ENCODE measurements around the gene NFATC2IP.

DNA sequence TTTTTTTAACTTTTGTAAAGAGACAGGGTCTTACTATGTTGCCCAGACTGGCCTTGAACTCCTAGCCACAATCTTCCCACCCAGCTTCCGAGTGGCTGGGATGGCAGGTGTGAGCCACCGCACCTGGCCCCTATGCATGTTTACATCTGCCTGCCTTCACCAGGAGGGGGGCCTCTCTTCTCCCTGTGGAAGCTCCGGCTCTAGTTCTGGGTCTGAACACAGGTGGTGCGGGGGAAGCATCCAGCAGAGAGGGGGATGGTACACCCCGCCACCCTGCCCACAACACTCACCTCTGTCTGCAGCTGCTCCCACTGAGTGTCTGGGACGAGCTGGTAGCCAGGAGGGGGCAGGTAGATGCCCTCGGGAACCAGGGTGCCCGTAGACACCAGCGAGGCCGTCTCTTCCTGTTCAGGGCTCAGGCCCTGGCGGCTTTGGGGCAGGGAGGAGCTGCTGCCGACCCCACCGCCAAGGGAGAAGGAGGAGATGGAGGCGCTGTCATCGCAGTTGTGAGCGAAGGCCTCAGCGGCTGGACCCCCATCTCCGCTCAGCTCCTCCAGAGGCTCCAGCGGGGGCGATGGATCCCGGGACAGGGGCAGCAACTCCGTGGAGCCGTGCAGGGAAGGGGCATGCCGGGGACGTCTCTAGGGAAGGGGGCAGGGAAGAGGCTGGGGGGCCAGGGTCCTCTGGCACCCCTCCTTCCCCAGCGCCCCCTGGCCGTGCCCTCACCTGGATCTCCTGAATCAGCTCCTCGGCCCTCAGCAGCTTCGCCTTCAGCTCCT, 36.6 kb upstream of the NFATC2IP start:
- TF ChIP-seq HDAC2 (IDR thresholded peaks at IDR 0.05) (no peak), GATA3 (IDR thresholded peaks at IDR 0.05; ENCODE audit: borderline replicate concordance) (no peak), POLR2A (IDR thresholded peaks at IDR 0.05; ENCODE audit: low read length) (no peak), RFX5 (IDR thresholded peaks at IDR 0.05) (no peak), EP300 (IDR thresholded peaks at IDR 0.05) (no peak), RCOR1 (IDR thresholded peaks at IDR 0.05; ENCODE audit: low read depth, low read length) (no peak), CHD2 (IDR thresholded peaks at IDR 0.05; ENCODE audit: low read length, partially characterized antibody) (no peak)
- TF ChIP-seq, protein P1, sequence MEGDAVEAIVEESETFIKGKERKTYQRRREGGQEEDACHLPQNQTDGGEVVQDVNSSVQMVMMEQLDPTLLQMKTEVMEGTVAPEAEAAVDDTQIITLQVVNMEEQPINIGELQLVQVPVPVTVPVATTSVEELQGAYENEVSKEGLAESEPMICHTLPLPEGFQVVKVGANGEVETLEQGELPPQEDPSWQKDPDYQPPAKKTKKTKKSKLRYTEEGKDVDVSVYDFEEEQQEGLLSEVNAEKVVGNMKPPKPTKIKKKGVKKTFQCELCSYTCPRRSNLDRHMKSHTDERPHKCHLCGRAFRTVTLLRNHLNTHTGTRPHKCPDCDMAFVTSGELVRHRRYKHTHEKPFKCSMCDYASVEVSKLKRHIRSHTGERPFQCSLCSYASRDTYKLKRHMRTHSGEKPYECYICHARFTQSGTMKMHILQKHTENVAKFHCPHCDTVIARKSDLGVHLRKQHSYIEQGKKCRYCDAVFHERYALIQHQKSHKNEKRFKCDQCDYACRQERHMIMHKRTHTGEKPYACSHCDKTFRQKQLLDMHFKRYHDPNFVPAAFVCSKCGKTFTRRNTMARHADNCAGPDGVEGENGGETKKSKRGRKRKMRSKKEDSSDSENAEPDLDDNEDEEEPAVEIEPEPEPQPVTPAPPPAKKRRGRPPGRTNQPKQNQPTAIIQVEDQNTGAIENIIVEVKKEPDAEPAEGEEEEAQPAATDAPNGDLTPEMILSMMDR (IDR thresholded peaks at IDR 0.05), result no peak
- TF ChIP-seq, protein P2, sequence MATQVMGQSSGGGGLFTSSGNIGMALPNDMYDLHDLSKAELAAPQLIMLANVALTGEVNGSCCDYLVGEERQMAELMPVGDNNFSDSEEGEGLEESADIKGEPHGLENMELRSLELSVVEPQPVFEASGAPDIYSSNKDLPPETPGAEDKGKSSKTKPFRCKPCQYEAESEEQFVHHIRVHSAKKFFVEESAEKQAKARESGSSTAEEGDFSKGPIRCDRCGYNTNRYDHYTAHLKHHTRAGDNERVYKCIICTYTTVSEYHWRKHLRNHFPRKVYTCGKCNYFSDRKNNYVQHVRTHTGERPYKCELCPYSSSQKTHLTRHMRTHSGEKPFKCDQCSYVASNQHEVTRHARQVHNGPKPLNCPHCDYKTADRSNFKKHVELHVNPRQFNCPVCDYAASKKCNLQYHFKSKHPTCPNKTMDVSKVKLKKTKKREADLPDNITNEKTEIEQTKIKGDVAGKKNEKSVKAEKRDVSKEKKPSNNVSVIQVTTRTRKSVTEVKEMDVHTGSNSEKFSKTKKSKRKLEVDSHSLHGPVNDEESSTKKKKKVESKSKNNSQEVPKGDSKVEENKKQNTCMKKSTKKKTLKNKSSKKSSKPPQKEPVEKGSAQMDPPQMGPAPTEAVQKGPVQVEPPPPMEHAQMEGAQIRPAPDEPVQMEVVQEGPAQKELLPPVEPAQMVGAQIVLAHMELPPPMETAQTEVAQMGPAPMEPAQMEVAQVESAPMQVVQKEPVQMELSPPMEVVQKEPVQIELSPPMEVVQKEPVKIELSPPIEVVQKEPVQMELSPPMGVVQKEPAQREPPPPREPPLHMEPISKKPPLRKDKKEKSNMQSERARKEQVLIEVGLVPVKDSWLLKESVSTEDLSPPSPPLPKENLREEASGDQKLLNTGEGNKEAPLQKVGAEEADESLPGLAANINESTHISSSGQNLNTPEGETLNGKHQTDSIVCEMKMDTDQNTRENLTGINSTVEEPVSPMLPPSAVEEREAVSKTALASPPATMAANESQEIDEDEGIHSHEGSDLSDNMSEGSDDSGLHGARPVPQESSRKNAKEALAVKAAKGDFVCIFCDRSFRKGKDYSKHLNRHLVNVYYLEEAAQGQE (IDR thresholded peaks at IDR 0.05), result no peak
- TF ChIP-seq, protein P3, sequence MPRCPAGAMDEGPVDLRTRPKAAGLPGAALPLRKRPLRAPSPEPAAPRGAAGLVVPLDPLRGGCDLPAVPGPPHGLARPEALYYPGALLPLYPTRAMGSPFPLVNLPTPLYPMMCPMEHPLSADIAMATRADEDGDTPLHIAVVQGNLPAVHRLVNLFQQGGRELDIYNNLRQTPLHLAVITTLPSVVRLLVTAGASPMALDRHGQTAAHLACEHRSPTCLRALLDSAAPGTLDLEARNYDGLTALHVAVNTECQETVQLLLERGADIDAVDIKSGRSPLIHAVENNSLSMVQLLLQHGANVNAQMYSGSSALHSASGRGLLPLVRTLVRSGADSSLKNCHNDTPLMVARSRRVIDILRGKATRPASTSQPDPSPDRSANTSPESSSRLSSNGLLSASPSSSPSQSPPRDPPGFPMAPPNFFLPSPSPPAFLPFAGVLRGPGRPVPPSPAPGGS (IDR thresholded peaks at IDR 0.05), result no peak

Measured in A549 (cell line).